ENCODE measurements around the gene NSMF. TPM values are rescaled to one million over a fixed set of nuclear protein-coding genes. Genes with fewer than 3 reads are reported as not detected.
"Not testable (repeated sequence)": the region's sequence is repeated elsewhere in the genome, so short reads cannot be mapped to it uniquely, and the experiment has no call there.

NSMF gene
- total RNA-seq, 1 experiment from 2014 or later: 52.7 TPM

- BruUV-seq (replicated peaks): no TSS peak
Measured at GRCh38 chr9:137467161-137467581, 8.0 kb upstream of the NSMF start.

GRCh38 chr9:137466389-137467085 is 7.4 kb upstream of the NSMF start:
- BruUV-seq (replicated peaks); DNase-seq (ENCODE audit: low spot score); H3K27me3 ChIP-seq (replicated peaks; ENCODE audit: insufficient read depth, low read depth, low read length, poor library complexity); POLR2A ChIA-PET (ENCODE audit: low non-redundant PET); CTCF ChIA-PET; H3K4me1 ChIP-seq (ENCODE audit: insufficient read depth, low read length, poor library complexity, severe bottlenecking); H3K9me3 ChIP-seq (ENCODE audit: low read depth, low read length, poor library complexity, severe bottlenecking); intact Hi-C loops (cut with micrococcal nuclease; ENCODE audit: unreplicated experiment); H3K36me3 ChIP-seq (ENCODE audit: insufficient read depth, low read length, poor library complexity, severe bottlenecking); H3K27ac ChIP-seq (ENCODE audit: low read depth, low read length, poor library complexity, severe bottlenecking); H3K4me3 ChIP-seq (ENCODE audit: low read depth, low read length, poor library complexity, severe bottlenecking): not testable (repeated sequence)

More at GRCh38 chr9:137467161-137467581, 8.0 kb upstream of the NSMF start:
- no peaks in the 10 kb centered on the region for H3K4me1 ChIP-seq (ENCODE audit: insufficient read depth, low read length, poor library complexity, severe bottlenecking)
- H3K9me3 ChIP-seq (ENCODE audit: low read depth, low read length, poor library complexity, severe bottlenecking): no peaks in the 10 kb centered on the region
- CTCF ChIA-PET: no interaction called here
- no peaks in the 10 kb centered on the region for H3K36me3 ChIP-seq (ENCODE audit: insufficient read depth, low read length, poor library complexity, severe bottlenecking)
- no peak overlapping the region for H3K27ac ChIP-seq (ENCODE audit: low read depth, low read length, poor library complexity, severe bottlenecking)
- POLR2A ChIA-PET (ENCODE audit: low non-redundant PET): no interaction called here
- no peak overlapping the region for H3K4me3 ChIP-seq (ENCODE audit: low read depth, low read length, poor library complexity, severe bottlenecking)
- TF ChIP-seq CTCF (conservative IDR thresholded peaks at IDR 0.05; ENCODE audit: low read depth, low read length) (no peak), EZH2 (IDR thresholded peaks at IDR 0.05; ENCODE audit: borderline replicate concordance, low read depth, low read length, poor library complexity, severe bottlenecking) (no peak)
- H3K27me3 ChIP-seq (replicated peaks; ENCODE audit: insufficient read depth, low read depth, low read length, poor library complexity): no peaks in the 10 kb centered on the region
- intact Hi-C loops (cut with micrococcal nuclease; ENCODE audit: unreplicated experiment): no loop called here
- no peak for DNase-seq (ENCODE audit: low spot score)

- CTCF ChIA-PET: no interaction called here
- no peaks in the 10 kb centered on the region for H3K9me3 ChIP-seq (ENCODE audit: low read depth, low read length, poor library complexity, severe bottlenecking)
- no peak for DNase-seq (ENCODE audit: low spot score)
- no TSS peak for BruUV-seq (replicated peaks)
- TF ChIP-seq CTCF (conservative IDR thresholded peaks at IDR 0.05; ENCODE audit: low read depth, low read length) (no peak), EZH2 (IDR thresholded peaks at IDR 0.05; ENCODE audit: borderline replicate concordance, low read depth, low read length, poor library complexity, severe bottlenecking) (no peak)
- H3K4me1 ChIP-seq (ENCODE audit: insufficient read depth, low read length, poor library complexity, severe bottlenecking): no peaks in the 10 kb centered on the region
- no peak overlapping the region for H3K27ac ChIP-seq (ENCODE audit: low read depth, low read length, poor library complexity, severe bottlenecking)
- intact Hi-C loops (cut with micrococcal nuclease; ENCODE audit: unreplicated experiment): no loop called here
- POLR2A ChIA-PET (ENCODE audit: low non-redundant PET): no interaction called here
- no peak overlapping the region for H3K4me3 ChIP-seq (ENCODE audit: low read depth, low read length, poor library complexity, severe bottlenecking)
- H3K27me3 ChIP-seq (replicated peaks; ENCODE audit: insufficient read depth, low read depth, low read length, poor library complexity): no peaks in the 10 kb centered on the region
- no peaks in the 10 kb centered on the region for H3K36me3 ChIP-seq (ENCODE audit: insufficient read depth, low read length, poor library complexity, severe bottlenecking)
Measured at GRCh38 chr9:137465720-137466388, 6.7 kb upstream of the NSMF start.
